Inflammatory macrophage treated with lipopolysaccharide for 4 hours (primary cell): ENCODE measurements around the gene CERS6.
A peak's percentile ranks its signal among the peaks of the same experiment; 100 is the strongest.

Source experiments
- DNase-seq: peaks from one replicate; pipeline ENCODE4 v3.0.0-alpha.2; 2020

CERS6 gene

DNA sequence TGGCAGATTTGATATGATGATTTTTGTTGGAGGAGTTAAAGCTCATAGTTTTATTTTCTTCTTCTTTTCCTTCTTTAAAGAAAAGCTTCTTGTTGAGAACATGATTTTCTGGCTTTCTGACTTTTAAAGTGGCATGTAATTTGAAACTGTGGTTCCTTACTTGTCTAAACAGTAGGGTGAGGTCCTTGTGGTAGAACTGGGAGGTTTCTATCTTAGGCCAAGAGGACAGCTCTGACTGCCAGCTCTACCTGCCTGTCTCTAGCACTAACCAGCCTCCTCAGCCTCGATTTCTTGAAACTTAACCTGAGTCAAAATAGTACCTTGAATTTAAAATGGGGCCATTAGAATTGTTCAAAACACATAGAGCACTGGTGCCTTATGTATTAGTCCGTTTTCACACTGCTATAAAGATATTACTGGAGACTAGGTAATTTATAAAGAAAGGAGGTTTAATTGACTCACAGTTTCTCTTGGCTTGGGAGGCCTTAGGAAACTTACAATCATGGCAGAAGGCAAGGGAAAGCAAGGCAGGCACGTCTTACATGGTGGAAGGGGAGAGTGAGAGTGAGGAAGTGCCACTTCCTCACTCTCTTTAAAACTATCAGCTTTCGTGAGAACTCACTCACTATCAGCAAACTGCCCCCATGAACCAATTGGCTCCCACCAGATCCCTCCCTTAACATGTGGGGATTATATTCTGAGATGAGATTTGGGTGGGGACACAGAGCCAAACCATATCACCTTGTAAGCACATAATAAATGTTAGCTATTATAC, 119.0 kb downstream of the CERS6 start:
- no peak for DNase-seq

- DNase-seq: no peak
Observed at GRCh38 chr2:168577885-168578284, 121.8 kb downstream of the CERS6 start.

GRCh38 chr2:168583064-168583709, 127.1 kb downstream of the CERS6 start:
- peak; percentile 46 for DNase-seq

DNA sequence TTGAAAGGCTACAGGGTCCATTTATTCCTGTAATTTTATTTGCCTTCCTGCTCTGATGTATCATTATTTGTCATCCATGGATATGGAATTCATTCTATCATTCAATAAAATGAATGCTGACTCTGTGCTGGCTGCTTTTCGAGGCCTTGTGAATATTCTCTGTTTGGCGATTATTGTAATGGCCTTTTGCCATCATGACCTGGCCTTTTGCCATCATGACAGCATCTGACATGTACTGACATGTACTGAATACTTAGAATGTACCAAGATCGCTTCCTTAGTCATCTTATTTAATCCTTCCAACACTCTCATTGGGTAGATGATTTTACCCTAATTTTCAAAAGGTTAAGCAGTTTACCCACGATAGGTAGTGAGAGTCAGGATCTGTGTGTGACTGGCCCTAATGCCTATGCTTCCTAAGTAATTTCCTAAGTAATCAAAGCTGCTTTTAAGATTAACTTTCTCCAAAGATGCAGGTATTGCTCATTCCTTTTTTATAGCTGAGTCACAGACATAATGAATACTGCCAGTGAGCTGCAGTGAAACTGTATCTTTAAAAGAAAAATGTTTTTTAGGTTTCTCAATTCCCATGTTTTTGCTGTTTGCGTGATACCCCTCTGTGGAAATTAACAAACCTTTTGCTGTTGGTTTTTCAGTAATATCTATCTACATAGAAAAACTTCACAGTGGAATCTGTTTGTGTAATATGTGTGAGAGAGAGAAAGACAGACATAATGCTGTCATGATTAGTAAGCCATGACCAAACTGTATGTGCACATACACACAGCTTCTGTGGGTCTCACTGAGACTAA, 127.8 kb downstream of the CERS6 start:
- peak; percentile 27 for DNase-seq

- no peak for DNase-seq
Observed at GRCh38 chr2:168584911-168585310, 128.8 kb downstream of the CERS6 start.

DNA sequence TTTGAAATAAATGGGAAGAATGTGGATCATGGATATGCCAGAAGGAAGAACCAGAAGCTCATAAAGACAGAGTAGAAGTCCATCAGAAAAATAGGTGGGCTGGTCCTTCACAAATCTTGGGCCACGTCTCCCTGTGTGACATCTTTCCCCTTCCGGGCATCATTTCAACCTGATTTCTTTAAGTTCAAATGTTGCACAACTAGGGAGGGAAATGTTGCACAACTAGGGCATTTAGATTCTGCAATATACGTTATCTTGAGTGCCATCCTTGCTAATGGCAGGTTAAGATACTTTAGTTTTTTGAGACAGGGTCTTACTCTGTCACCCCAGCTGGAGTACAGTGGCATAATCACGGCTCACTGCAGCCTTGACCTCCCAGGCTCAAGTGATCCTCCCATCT, 129.6 kb downstream of the CERS6 start:
- peak; percentile 46 for DNase-seq

DNA sequence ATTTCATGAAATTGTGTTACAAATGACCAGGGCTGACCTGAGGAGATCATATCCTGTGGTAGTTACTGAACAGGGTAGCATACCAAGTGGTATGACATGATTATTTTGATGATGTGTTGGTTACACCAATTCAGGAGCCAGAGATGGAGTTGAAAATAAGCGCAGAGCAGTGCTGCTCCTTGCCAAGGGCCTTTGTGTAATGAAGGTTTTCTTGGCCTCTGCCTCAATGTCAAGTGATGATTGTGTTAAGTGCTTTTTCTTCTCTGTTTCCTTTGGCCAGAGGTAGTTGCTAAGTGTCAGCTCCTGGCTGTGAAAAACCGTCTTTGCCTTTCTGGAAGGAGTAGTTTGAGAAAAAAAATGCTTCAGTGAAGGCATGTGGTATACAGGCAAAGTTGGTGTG, 131.2 kb downstream of the CERS6 start:
- DNase-seq: no peak

DNA sequence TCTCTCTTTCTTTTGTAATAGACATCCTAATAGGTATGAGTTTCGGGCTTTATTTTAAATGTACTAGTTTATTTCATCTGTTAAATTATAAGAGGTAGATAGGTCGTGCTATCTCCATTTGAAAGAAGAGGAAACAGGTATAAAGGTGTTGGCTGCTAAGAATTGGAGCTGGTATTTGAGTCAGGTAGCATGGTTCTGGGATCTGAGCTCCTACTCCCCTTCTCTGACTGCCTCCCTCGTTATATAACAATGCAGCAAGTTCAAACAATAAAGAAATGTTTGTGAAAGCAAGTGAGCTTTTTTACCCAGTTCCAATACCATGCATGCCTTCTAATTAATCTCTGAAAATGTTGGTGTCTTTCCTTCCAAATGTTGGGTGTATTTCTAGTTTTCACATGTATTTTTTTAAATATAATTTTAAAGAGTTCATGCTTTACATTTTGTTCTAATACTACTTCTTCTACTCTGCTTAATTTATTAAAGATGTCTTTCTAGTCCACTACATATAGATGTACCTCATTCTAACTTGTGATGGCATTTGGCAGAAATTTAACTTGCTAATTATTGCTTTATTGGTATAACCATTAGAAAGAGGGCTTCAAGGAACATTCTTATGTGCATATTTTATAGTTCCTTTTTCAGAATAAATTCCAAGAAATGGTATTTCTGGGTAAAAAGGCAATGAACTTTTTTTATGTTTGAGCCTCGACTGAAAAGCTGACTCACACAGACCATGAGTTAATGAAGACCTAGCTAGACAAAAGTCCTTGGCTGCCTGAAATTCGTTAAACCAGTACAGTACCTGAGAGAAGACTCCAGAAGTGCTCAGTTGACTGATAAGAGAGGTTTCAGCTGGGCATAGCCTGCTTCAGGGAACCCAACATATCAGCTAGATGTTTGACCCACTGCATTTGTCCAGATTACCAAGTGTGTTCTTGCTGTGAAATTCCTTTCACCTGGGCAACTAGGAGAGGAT, 133.5 kb downstream of the CERS6 start:
- DNase-seq: no peak

DNA sequence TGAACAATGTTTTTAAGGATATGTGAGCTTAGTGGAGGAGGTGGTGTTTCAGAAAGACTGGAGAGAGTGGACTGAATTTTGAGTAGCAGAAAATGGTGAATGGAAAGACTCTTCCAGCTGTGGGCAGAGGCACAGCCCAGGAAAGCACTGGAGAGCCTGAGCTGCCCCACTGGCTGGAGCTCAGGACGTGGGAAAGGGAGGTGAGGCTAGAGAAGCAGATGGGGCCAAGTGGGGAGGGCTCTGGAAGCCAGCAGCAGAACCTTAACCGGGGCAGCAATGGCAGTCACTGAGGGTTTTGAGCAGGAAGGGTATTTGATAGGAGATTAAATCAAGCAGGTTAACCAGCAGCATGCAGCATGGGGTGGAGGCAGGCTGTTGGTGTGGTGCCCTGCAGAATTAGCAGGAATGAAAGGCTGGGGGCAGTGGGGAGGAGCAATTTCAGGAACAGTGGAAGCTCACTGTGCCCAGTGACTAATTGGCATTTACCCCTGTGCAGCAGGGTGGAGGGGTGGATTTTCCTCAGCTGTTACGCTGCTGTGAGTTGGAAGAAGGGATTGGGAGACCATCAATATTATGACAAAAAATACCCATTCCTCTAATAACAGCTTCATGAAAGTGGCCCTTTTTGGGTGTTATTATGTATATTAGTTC, 136.2 kb downstream of the CERS6 start:
- no peak for DNase-seq

- DNase-seq: no peak
Observed at GRCh38 chr2:168593713-168594112, 137.6 kb downstream of the CERS6 start.

DNA sequence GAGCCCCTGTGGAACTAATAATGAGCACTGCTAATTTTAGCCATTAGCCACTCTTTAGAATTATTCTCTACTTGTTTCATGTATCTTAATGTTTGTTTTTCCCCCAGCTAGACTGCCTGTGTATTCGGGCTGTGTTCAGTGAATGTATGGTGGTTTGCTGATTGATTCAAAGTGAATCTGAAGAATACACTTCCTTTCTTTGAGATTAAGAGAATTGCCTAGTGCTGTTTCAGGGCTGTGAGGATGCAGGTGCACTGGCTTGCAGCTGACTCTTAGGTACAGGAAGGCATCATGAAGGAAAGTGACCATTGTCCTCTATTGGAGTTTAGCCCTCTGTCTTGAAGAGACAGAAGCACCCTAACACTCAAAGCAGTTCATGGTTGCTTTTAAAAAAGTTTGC, 138.7 kb downstream of the CERS6 start:
- no peak for DNase-seq

DNA sequence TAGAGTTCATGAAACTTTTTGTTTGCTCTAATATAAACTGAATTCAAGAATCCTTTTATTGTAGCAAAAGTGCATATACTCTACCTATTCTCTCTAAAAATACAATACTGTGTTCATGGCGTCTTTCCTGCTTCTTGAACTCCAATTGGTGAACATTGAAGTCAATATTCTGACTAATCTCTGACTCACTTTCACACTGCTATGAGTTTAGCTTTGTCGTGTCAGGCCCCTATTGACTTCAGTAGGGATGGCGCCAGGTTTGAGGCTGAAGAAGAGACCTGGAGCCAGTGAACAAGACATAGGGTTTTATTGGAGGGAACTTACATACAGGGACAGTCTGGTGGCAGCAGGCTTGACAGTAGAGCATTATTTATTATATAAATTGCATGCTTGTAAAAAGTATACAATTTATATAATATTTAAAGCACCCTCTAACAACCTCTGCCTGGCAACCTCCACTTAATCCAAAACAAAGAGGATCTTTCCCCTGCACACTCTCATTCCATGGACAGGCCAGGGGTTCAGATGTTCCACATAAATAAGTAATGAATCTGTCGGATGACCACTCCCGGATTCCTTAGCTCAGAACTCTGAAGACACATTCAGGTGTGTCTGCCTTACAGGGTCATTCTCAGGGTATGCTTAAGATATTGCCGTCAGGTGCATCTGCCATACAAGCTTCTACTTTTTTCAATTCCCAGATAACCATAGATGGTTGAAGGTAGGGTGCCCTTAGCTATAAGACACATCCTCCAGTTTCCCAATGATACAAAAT, 141.0 kb downstream of the CERS6 start:
- no peak for DNase-seq

- DNase-seq: no peak
Observed at GRCh38 chr2:168599738-168600137, 143.7 kb downstream of the CERS6 start.

GRCh38 chr2:168600949-168601348, 144.9 kb downstream of the CERS6 start:
- DNase-seq: no peak

DNA sequence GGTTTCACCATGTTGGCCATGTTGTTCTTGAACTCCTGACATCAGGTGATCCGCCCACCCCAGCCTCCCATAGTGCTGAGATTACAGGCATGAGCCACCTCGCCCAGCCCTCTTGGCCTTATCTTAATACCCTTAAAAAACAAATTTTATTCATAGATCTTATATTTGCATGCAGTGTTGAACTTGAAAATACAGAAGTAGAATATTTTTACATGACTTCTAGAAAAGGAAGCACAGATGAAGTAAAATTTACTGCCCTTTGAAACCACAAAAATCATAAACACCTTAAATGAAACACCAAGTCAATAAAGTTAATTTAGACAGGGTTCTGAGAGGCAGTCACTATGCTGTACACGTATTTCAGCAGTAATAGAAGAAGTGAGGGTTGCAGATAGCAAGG, 145.7 kb downstream of the CERS6 start:
- no peak for DNase-seq

- DNase-seq: no peak
Observed at GRCh38 chr2:168602379-168602778, 146.3 kb downstream of the CERS6 start.

- DNase-seq: peak; percentile 63
Observed at GRCh38 chr2:168602846-168603401, 146.9 kb downstream of the CERS6 start.

DNA sequence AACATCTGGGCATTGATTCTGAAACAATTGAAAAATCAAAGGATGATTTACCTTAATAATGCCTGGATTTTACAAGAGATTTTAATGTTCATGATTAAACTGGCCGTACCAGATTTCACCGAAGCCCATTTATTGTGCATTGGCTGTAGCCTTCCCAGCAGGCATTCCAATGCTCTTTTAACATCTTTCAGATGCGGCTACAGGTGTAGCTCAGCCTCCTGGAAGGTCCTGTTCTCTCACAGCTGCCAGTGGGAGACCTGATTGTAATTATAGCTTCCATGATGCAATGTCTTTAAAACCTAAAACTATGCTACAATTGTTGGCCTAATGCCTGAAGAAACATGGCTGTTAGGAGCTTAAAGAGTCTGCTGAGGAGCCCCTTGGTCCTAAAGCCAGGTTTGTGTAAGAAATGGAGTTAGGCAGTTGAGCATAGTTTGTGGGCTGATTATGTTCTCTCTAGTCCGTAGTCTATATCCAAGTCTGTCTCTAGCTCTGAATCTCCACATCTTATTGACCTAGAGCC, 147.4 kb downstream of the CERS6 start:
- no peak for DNase-seq

DNA sequence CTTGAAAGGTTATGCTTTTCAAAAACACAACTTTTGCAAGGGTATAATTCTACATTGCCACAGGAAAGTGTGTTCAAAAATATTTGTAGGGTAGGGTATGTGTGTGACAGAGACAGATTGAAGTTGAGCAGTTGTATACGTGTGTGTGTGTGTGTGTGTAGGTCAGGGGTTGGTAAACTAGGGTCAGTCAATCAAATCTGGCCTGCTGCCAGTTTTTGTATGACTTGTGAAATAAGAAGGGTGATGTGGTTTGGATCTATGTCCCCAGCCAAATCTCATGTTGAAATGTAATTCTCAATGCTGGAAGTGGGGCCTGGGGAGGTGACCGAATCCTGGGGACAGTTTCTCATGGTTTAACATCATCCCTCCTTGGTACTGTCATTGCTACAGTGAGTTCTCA, 148.2 kb downstream of the CERS6 start:
- DNase-seq: no peak

GRCh38 chr2:168607992-168608391, 151.9 kb downstream of the CERS6 start:
- DNase-seq: peak; percentile 15

- no peak for DNase-seq
Observed at GRCh38 chr2:168608796-168609195, 152.7 kb downstream of the CERS6 start.
